Chondrocyte (in vitro differentiated cells): Measurements from ENCODE around the gene USP32. TPM values are rescaled to one million over a fixed set of nuclear protein-coding genes. Genes with fewer than 3 reads are reported as not detected.
"Not testable (repeated sequence)": the region's sequence is repeated elsewhere in the genome, so short reads cannot be mapped to it uniquely, and the experiment has no call there.

Source experiments
- DNase-seq: peaks from one replicate; pipeline ENCODE4 v3.0.0; 2021; ENCODE audit warnings: mixed read lengths, low spot score
- H3K27ac Mint-ChIP-seq: one replicate; pipeline ENCODE4 v1.8.0; 2021; ENCODE audit warnings: mild to moderate bottlenecking, moderate library complexity, mixed read lengths; ENCODE audit not compliant: unreplicated experiment
- H3K27me3 Mint-ChIP-seq: 2 replicates; pipeline ENCODE4 v1.8.0; 2021; ENCODE audit warnings: low read depth, mixed read lengths
- H3K36me3 Mint-ChIP-seq: 2 replicates; pipeline ENCODE4 v1.8.0; 2021; ENCODE audit warnings: low read depth, mixed read lengths
- H3K4me1 Mint-ChIP-seq: 2 replicates; pipeline ENCODE4 v1.8.0; 2021; ENCODE audit warnings: low read depth, mild to moderate bottlenecking, mixed read lengths
- H3K4me3 Mint-ChIP-seq: one replicate; pipeline ENCODE4 v1.8.0; 2021; ENCODE audit warnings: mild to moderate bottlenecking, moderate library complexity, mixed read lengths; ENCODE audit not compliant: unreplicated experiment
- H3K9me3 Mint-ChIP-seq: 2 replicates; pipeline ENCODE4 v1.8.0; 2021; ENCODE audit warnings: low read depth, mixed read lengths
- total RNA-seq: library from RNA; stranded (reverse); gene quantifications from 3 replicates; pipeline ENCODE4 v1.2.1, GENCODE V29; 2021
- TF ChIP-seq, protein P1 (sequence below): fragments of 200-600 bp; sonication (generic); IDR thresholded peaks from 2 replicates; pipeline ENCODE4 v1.5.0; 2021; ENCODE audit warnings: antibody characterized with exemption, mild to moderate bottlenecking, moderate library complexity

The USP32 gene
- total RNA-seq, 1 donor from 2014 or later = 42.2 TPM

DNA sequence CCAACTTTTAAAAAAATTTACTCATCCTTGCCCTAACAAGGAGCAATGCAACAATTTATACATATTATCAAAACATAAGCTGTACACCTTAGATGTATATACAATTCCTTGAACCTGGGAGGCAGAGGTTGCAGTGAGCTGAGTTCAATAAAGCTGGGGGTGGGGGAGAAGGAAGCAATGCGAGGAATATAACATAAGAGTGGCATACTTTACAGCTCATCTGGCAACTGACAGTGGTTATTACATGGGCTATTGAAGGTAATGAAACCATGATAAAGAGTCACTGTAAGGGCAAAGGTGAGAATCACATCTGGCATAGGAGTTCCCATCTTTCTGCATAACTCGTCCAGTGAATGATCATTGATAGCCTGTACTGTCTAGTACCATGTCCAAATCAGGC, 198.5 kb downstream of the USP32 start:
- Mint-ChIP-seq H3K27ac (no peak overlapping the region), H3K9me3 (no peaks in the 10 kb centered on the region), H3K27me3 (no peaks in the 10 kb centered on the region), H3K4me1 (no peaks in the 10 kb centered on the region), H3K36me3 (peaks cover 45% of the 10 kb centered on the region), H3K4me3 (no peak overlapping the region)
- TF ChIP-seq, protein P1, sequence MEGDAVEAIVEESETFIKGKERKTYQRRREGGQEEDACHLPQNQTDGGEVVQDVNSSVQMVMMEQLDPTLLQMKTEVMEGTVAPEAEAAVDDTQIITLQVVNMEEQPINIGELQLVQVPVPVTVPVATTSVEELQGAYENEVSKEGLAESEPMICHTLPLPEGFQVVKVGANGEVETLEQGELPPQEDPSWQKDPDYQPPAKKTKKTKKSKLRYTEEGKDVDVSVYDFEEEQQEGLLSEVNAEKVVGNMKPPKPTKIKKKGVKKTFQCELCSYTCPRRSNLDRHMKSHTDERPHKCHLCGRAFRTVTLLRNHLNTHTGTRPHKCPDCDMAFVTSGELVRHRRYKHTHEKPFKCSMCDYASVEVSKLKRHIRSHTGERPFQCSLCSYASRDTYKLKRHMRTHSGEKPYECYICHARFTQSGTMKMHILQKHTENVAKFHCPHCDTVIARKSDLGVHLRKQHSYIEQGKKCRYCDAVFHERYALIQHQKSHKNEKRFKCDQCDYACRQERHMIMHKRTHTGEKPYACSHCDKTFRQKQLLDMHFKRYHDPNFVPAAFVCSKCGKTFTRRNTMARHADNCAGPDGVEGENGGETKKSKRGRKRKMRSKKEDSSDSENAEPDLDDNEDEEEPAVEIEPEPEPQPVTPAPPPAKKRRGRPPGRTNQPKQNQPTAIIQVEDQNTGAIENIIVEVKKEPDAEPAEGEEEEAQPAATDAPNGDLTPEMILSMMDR = no peak
- no peak for DNase-seq

DNA sequence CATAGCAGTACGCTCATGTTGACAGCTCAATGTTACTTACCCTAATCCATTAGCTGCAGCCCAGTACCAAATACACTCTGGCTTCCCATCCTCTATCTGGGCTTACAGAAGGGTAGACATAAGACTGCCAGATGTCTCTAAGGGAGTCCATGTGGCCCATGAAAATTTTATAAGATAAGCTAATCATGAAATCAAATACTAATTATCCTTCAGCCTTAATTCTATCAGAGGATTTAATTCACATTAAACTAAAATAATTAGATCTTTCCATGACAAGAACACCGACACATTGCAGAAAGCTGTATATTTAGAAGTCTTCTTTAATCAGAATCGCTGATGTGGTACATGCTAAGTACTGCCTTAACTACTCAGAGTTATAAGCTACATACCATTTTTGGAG, 198.9 kb downstream of the USP32 start:
- H3K4me1 Mint-ChIP-seq, DNase-seq, H3K4me3 Mint-ChIP-seq, H3K27ac Mint-ChIP-seq, H3K27me3 Mint-ChIP-seq, H3K9me3 Mint-ChIP-seq: not testable (repeated sequence)
- peaks cover 42% of the 10 kb centered on the region for H3K36me3 Mint-ChIP-seq

DNA sequence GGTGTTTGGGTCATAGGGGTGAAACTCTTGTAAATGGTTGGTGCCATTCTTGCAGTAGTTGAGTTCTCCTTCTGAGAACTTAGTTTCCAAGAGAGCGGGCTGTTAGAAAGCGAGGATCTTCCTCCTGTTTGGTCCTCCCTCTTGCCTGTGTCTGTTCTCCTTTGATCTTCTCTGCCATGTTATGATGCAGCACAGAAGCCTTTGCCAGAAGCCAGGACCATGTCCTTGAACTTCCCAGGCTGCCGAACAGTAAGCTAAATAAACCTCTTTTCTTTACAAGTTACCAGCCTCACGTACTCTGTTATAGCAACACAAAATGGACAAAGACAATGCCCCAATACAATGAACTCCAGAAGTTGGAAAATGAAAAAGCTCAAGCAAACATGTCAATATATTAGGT, 201.9 kb downstream of the USP32 start:
- not testable (repeated sequence) for H3K27ac Mint-ChIP-seq

DNA sequence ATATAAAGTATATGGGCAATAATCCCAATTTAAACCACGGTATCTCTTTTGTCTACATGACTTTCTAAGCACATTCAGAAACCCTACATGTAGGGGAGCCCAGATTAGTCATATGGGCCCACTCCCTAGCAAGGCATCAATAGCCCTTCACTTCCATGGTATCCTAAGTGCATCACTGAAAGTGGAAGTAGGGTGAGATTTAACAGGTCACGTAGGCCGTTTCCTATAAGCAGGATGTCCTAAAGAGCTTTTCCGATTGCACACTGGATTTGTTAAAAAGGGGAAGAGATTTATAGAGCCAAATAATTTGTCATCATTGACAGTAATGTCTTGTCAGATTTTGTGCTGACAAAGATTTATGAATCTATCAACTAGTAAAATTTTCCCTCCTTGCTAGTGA, 203.2 kb downstream of the USP32 start:
- no peak overlapping the region for H3K4me3 Mint-ChIP-seq
- H3K9me3 Mint-ChIP-seq = no peaks in the 10 kb centered on the region
- H3K27ac Mint-ChIP-seq = no peak overlapping the region
- peaks cover 23% of the 10 kb centered on the region for H3K36me3 Mint-ChIP-seq
- TF ChIP-seq, protein P1 = no peak
- no peak for DNase-seq
- H3K27me3 Mint-ChIP-seq = no peaks in the 10 kb centered on the region
- no peaks in the 10 kb centered on the region for H3K4me1 Mint-ChIP-seq

More for the DNA sequence above, 201.9 kb downstream of the USP32 start:
- H3K4me1 Mint-ChIP-seq, H3K4me3 Mint-ChIP-seq, H3K27me3 Mint-ChIP-seq, H3K9me3 Mint-ChIP-seq, DNase-seq: not testable (repeated sequence)
- H3K36me3 Mint-ChIP-seq = peaks cover 33% of the 10 kb centered on the region

DNA sequence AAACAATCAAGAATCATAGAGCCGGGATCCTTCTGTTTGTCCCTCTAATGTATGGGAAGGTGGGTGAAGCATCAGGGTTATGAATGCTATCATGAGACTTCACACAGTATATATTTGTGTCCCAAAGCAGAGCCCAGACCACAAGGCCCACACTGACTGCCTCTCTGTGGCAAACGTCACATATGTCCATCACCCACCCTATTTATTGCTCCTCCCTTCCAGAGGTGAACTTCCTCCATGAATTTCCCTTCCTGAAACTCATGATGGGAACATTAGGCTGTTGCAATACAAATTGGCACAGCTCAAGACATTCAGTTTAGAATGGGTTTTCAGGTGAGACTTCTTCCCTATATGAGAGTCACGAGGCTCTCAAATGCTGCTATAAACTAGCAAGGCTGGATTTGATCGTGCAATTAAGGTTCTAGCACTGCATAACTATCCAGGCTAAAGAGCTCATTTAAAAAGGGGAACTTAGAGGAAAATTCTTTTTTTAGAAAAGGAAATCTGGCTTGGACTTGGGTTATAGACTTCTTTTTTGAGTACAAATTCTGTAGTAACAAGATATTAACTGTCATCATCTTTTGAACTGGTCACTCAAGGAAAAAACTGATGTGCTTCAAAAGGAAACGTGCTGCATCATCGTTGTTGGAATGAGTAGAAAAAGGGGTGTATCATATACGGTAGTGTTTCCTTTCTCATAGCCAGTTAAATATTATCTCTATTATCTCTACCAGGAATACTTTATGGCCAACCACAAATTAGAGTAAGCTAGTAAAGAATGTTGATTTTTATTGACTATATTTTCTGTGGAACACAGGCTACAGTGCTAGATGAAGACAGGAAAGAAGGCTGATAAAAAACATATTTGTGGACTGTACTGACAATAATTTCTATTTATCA, 204.8 kb downstream of the USP32 start:
- H3K27me3 Mint-ChIP-seq, H3K4me3 Mint-ChIP-seq, H3K27ac Mint-ChIP-seq, DNase-seq, H3K9me3 Mint-ChIP-seq, H3K4me1 Mint-ChIP-seq: not testable (repeated sequence)
- H3K36me3 Mint-ChIP-seq = peaks cover 21% of the 10 kb centered on the region

DNA sequence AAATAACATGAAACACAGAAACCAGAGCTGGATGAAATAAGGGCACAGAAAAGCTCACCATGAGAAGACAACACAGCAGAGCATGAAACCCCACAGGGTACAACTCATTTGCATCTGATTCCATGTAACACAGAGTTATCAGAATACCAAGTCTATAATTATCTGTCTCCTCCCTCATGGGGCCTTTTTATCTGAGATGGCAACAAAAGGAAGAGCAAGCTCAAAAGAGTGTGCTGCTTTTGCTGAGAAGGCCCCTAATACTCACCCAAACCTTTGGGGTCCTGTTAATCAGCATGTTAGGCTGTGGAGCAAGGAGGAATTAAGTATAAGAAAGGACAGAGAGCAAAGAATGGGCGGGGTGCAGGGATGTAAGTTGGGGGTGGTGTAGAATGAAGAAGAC, 205.6 kb downstream of the USP32 start:
- H3K27me3 Mint-ChIP-seq, H3K9me3 Mint-ChIP-seq, H3K4me3 Mint-ChIP-seq, H3K4me1 Mint-ChIP-seq, DNase-seq, H3K27ac Mint-ChIP-seq: not testable (repeated sequence)
- H3K36me3 Mint-ChIP-seq = peaks cover 23% of the 10 kb centered on the region

DNA sequence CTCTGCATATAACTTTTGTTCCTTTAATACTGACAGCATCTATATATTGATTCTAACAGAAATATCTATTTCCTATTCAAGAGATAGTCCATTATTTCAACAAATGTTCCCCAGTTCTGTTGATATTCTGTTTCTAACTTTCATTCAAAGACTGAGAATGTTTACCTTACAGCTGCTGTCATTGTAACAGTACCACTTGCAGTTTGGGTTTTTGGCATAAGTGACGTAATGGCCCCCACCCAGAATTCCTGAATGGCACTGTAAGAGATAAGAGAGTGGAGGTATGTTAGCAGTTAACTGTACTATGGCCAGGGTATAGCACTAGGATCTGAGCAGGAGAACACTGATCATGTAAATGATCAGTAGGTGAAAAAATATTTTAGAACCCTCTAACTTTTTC, 211.6 kb downstream of the USP32 start:
- not testable (repeated sequence) for H3K4me3 Mint-ChIP-seq, DNase-seq, H3K27ac Mint-ChIP-seq, H3K27me3 Mint-ChIP-seq, H3K9me3 Mint-ChIP-seq, H3K4me1 Mint-ChIP-seq
- peaks cover 26% of the 10 kb centered on the region for H3K36me3 Mint-ChIP-seq

DNA sequence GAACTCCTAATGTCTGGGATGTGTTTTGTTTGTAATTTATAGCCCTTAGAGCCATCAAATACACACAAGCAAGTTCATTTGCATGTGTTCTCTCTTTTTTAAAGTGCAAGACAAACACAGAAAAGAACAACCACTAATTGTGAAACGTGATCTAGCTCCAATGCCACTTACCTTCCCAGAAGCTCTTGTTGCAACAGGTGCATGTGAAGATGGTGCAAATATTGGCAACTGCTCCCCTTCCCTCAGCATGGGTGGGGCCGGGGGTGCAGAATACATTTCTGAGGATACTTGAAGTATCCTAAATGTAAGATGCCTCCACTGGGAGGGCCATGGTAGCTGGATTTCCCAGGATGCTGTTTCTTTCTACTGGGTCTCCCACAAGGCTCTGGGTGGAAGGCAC, 213.8 kb downstream of the USP32 start:
- H3K4me1 Mint-ChIP-seq, H3K4me3 Mint-ChIP-seq, DNase-seq, H3K27ac Mint-ChIP-seq, H3K9me3 Mint-ChIP-seq, H3K27me3 Mint-ChIP-seq: not testable (repeated sequence)
- peaks cover 22% of the 10 kb centered on the region for H3K36me3 Mint-ChIP-seq

DNA sequence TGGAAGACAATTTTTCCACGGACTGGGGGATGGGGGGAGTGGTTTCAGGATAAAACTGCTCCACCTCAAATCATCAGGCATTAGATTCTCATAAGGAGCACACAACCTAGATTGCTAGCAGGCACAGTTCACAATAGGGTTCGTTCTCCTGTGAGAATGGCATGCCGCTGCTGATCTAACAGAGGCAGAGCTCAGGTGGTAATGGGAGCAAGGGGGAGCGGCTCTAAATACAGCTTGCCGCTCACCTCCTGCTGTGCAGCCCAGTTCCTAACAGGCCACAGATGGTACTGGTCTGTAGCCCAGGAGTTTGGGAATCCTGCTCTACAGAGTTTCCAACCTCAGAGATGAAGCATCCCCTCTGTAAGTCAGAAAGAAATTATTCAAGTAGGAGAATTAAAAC, 215.2 kb downstream of the USP32 start:
- H3K36me3 Mint-ChIP-seq = peaks cover 22% of the 10 kb centered on the region
- H3K27me3 Mint-ChIP-seq, DNase-seq, H3K9me3 Mint-ChIP-seq, H3K4me1 Mint-ChIP-seq, H3K4me3 Mint-ChIP-seq, H3K27ac Mint-ChIP-seq: not testable (repeated sequence)
